Left lung (tissue), 14 donors: ENCODE measurements around the gene IRGQ. TPM values are rescaled to one million over a fixed set of nuclear protein-coding genes. Genes with fewer than 3 reads are reported as not detected.
A peak's percentile ranks its signal among the peaks of the same experiment; 100 is the strongest.

ENCODE experiments used
- ATAC-seq: fragments of 200-7000 bp; cut with Tn5 transposase; one replicate; pipeline ENCODE4 v1.9.1; 2020; ENCODE audit warnings: moderate library complexity
- DNase-seq, 4 donors: peaks; one replicate each; pipeline ENCODE4 v3.0.0-alpha.2; 2013 to 2020
- H3K27ac ChIP-seq, 2 donors: fragments of 200-600 bp; sonication (generic) in 1 of 2; one replicate each; pipeline versions ENCODE4 v1.5.0 to v1.8.0; 2020 to 2021
- H3K27me3 ChIP-seq, 2 donors: fragments of 200-600 bp; sonication (generic) in 1 of 2; one replicate each; pipeline versions ENCODE4 v1.5.0 to v1.8.0; 2020 to 2021
- H3K36me3 ChIP-seq, 2 donors: fragments of 200-600 bp; sonication (generic) in 1 of 2; one replicate each; pipeline versions ENCODE4 v1.5.0 to v1.8.0; 2020 to 2021
- H3K4me1 ChIP-seq, 2 donors: fragments of 200-600 bp; one replicate each; pipeline ENCODE4 v1.8.0; 2021
- H3K4me3 ChIP-seq, 2 donors: fragments of 200-600 bp; sonication (generic) in 1 of 2; one replicate each; pipeline versions ENCODE4 v1.5.0 to v1.8.0; 2020 to 2021; ENCODE audit warnings: mild to moderate bottlenecking in 1 of 2
- H3K9me3 ChIP-seq, 2 donors: fragments of 200-600 bp; sonication (generic) in 1 of 2; one replicate each; pipeline versions ENCODE4 v1.5.0 to v1.8.0; 2020 to 2021
- CTCF ChIP-seq, 2 donors: fragments of 200-600 bp; sonication (generic) in 1 of 2; IDR thresholded peaks; one replicate each; pipeline versions ENCODE4 v1.5.0 to v1.8.0; 2021; ENCODE audit warnings: antibody characterized with exemption in 2 of 2
- intact Hi-C, 2 donors: fragments of 100-400 bp; cut with DNase I; formaldehyde crosslinking; loops; one replicate each; pipeline versions ENCODE4 v1.11.2 to v1.14.2; 2022
- long read RNA-seq, 12 donors: library from polyadenylated mRNA in 2 of 12; unstranded in 2 of 12; transcript quantifications; one replicate each; pipeline ENCODE4 v2.0.0 and lab custom pipeline, GENCODE V29; 2019 to 2026
- polyA plus RNA-seq, 6 donors: library from polyadenylated mRNA; unstranded; fragments of 120-200 nt; gene quantifications; one replicate each; pipeline ENCODE4 v1.2.1, GENCODE V29; 2013; ENCODE audit not compliant: insufficient read length in 6 of 6
- total RNA-seq, 2 donors: library from RNA; stranded (reverse); fragmentation: NEBNext Ultra II Directional; extraction: Animal tissue kit (Norgen Biotek cat#: 25700); gene quantifications; one replicate each; pipeline ENCODE4 v1.2.1, GENCODE V29; 2021
- donor health status: DM: no; HTN: yes; CAD: no.
- donor health status: DM: no; HTN: no; CAD: no.

Gene IRGQ
- total RNA-seq (10 to 100 TPM; 22.0 to 27.6 TPM), polyA plus RNA-seq (10 to 100 TPM; 15.1 to 18.5 (median 17.1) TPM)
- long read RNA-seq, donor 1, full-length matches to known transcripts = 44 of 44 reads
- long read RNA-seq, donor 1, partial matches to known transcripts = 0 of 44 reads
- long read RNA-seq, donor 1, other reads (novel, unspliced or antisense) = 0 of 44 reads
- long read RNA-seq, donor 2, transcript IRGQ-202 (1 exons, 3,752 nt) = major isoform, 20 of 20 reads
- long read RNA-seq, donor 2, partial matches to known transcripts = 0 of 20 reads
- long read RNA-seq, donor 2, other reads (novel, unspliced or antisense) = 0 of 20 reads
- long read RNA-seq, donor 3, full-length matches to known transcripts = 15 of 15 reads
- long read RNA-seq, donor 3, partial matches to known transcripts = 0 of 15 reads
- long read RNA-seq, donor 3, other reads (novel, unspliced or antisense) = 0 of 15 reads
- long read RNA-seq, donor 4, full-length matches to known transcripts = 1 of 1 reads
- long read RNA-seq, donor 4, partial matches to known transcripts = 0 of 1 reads
- long read RNA-seq, donor 4, other reads (novel, unspliced or antisense) = 0 of 1 reads
- long read RNA-seq, donor 5, transcript IRGQ-202 (1 exons, 3,752 nt) = major isoform, 19 of 19 reads
- long read RNA-seq, donor 5, partial matches to known transcripts = 0 of 19 reads
- long read RNA-seq, donor 5, other reads (novel, unspliced or antisense) = 0 of 19 reads
- long read RNA-seq, donor 6, transcript IRGQ-202 (1 exons, 3,752 nt) = major isoform, 13 of 14 reads
- long read RNA-seq, donor 6, partial matches to known transcripts = 0 of 14 reads
- long read RNA-seq, donor 6, other reads (novel, unspliced or antisense) = 0 of 14 reads
- long read RNA-seq, donor 7, transcript IRGQ-202 (1 exons, 3,752 nt) = major isoform, 8 of 8 reads
- long read RNA-seq, donor 7, partial matches to known transcripts = 0 of 8 reads
- long read RNA-seq, donor 7, other reads (novel, unspliced or antisense) = 0 of 8 reads
- long read RNA-seq, donor 8, full-length matches to known transcripts = 31 of 47 reads
- long read RNA-seq, donor 8, partial matches to known transcripts = 10 of 47 reads
- long read RNA-seq, donor 8, other reads (novel, unspliced or antisense) = 6 of 47 reads
- long read RNA-seq, donor 9 = 0 reads
- long read RNA-seq, donor 10 = 0 reads
- long read RNA-seq, donor 11 = 0 reads
- long read RNA-seq, donor 12, full-length matches to known transcripts = 21 of 21 reads
- long read RNA-seq, donor 12, partial matches to known transcripts = 0 of 21 reads
- long read RNA-seq, donor 12, other reads (novel, unspliced or antisense) = 0 of 21 reads

GRCh38 chr19:43595999-43596841 lies at the start of gene IRGQ, which contains the start of gene ZNF576:
Gene IRGQ (minus strand): TSS chr19:43596134. CDS start chr19:43595338, 796 bp downstream.
Gene ZNF576 (plus strand): TSS chr19:43596595. CDS start chr19:43597109, 514 bp downstream.
- Histone ChIP-seq H3K27me3 (no peaks in the 10 kb centered on the region), H3K36me3 (peaks cover 0 to 57% of the 10 kb centered on the region in 2 donors), H3K4me1 (peaks cover 16 to 44% of the 10 kb centered on the region in 2 donors), H3K9me3 (no peaks in the 10 kb centered on the region), H3K27ac (peak within 1 kb of the TSS; percentile 96 to 97), H3K4me3 (peak within 1 kb of the TSS; percentile 64 to 82)
- no peak for TF ChIP-seq CTCF (IDR thresholded peaks at IDR 0.05)
- peak; percentile 91 for ATAC-seq
- peak; percentile 100 for DNase-seq
- intact Hi-C loops = no loop called here

GRCh38 chr19:43644181-43644580 lies 48.2 kb upstream of the IRGQ start:
- Histone ChIP-seq H3K4me3 (no peak overlapping the region), H3K4me1 (peaks cover 7% of the 10 kb centered on the region in 2 donors), H3K36me3 (peaks cover 0 to 37% of the 10 kb centered on the region in 2 donors), H3K27me3 (peaks cover 0 to 22% of the 10 kb centered on the region in 2 donors), H3K27ac (no peak overlapping the region), H3K9me3 (no peaks in the 10 kb centered on the region)
- ATAC-seq (no peak), DNase-seq (no peak)
- intact Hi-C loops = loop anchor here in 1 of 2 donors (10.0 kb wide), 1 partner anchor 89 kb away; no protein-coding TSS in a partner anchor
- no peak for TF ChIP-seq CTCF (IDR thresholded peaks at IDR 0.05)

GRCh38 chr19:43643326-43643725 lies 47.4 kb upstream of the IRGQ start:
- intact Hi-C loops = loop anchor here in 1 of 2 donors (10.0 kb wide), 1 partner anchor 89 kb away; no protein-coding TSS in a partner anchor
- Histone ChIP-seq H3K4me3 (no peak overlapping the region), H3K9me3 (no peaks in the 10 kb centered on the region), H3K4me1 (peaks cover 7% of the 10 kb centered on the region in 2 donors), H3K27ac (no peak overlapping the region), H3K27me3 (peaks cover 0 to 30% of the 10 kb centered on the region in 2 donors), H3K36me3 (peaks cover 0 to 28% of the 10 kb centered on the region in 2 donors)
- no peak for ATAC-seq
- DNase-seq = no peak
- no peak for TF ChIP-seq CTCF (IDR thresholded peaks at IDR 0.05)

GRCh38 chr19:43642531-43642930 lies 46.6 kb upstream of the IRGQ start:
- H3K9me3 ChIP-seq = no peaks in the 10 kb centered on the region
- DNase-seq (no peak), ATAC-seq (no peak)
- no peak overlapping the region for H3K27ac ChIP-seq
- H3K27me3 ChIP-seq = peaks cover 0 to 38% of the 10 kb centered on the region in 2 donors
- intact Hi-C loops = loop anchor here in 1 of 2 donors (10.0 kb wide), 1 partner anchor 88 kb away; no protein-coding TSS in a partner anchor
- H3K36me3 ChIP-seq = peaks cover 0 to 20% of the 10 kb centered on the region in 2 donors
- TF ChIP-seq CTCF (IDR thresholded peaks at IDR 0.05) = no peak
- no peak overlapping the region for H3K4me3 ChIP-seq
- H3K4me1 ChIP-seq = peaks cover 7% of the 10 kb centered on the region in 2 donors
